Retinal pigment epithelial cell (primary cell): ENCODE data around the gene GALR1.

ENCODE experiments used
- DNase-seq: peaks from one replicate; pipeline ENCODE4 v3.0.0-alpha.2; 2010; ENCODE audit warnings: low read depth
- H3K4me3 ChIP-seq: 2 replicates; pipeline ENCODE4 v1.5.1; 2011; ENCODE audit warnings: mild to moderate bottlenecking, low read length, control low read depth, moderate library complexity
- TF ChIP-seq, protein P1 (sequence below): conservative IDR thresholded peaks from 2 replicates; pipeline ENCODE4 v1.5.1; 2011; ENCODE audit warnings: low read depth, low read length, control low read depth, inconsistent platforms

Gene GALR1

DNA sequence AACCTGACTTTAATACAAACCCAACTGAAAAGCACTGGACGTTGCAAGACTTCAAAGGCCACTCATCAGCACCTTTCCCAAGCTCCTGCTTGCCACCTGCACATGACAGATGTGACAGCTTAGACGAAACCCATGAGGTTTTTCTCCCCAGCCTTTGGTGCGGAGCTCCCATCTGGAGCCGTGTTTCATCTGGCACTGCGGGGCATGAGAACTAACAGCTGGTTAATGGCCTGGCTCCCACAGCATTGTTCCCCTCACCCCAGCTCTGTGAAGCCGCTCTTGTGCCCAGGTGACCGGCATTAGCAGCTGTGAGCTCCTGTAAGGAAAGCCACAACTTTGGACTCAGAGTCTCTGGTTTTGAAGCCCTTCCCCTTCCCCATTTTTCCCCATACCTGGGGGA is 50.9 kb downstream of the GALR1 start:
- no peak for DNase-seq
- TF ChIP-seq, protein P1, sequence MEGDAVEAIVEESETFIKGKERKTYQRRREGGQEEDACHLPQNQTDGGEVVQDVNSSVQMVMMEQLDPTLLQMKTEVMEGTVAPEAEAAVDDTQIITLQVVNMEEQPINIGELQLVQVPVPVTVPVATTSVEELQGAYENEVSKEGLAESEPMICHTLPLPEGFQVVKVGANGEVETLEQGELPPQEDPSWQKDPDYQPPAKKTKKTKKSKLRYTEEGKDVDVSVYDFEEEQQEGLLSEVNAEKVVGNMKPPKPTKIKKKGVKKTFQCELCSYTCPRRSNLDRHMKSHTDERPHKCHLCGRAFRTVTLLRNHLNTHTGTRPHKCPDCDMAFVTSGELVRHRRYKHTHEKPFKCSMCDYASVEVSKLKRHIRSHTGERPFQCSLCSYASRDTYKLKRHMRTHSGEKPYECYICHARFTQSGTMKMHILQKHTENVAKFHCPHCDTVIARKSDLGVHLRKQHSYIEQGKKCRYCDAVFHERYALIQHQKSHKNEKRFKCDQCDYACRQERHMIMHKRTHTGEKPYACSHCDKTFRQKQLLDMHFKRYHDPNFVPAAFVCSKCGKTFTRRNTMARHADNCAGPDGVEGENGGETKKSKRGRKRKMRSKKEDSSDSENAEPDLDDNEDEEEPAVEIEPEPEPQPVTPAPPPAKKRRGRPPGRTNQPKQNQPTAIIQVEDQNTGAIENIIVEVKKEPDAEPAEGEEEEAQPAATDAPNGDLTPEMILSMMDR = no peak
- no peak overlapping the region for H3K4me3 ChIP-seq

DNA sequence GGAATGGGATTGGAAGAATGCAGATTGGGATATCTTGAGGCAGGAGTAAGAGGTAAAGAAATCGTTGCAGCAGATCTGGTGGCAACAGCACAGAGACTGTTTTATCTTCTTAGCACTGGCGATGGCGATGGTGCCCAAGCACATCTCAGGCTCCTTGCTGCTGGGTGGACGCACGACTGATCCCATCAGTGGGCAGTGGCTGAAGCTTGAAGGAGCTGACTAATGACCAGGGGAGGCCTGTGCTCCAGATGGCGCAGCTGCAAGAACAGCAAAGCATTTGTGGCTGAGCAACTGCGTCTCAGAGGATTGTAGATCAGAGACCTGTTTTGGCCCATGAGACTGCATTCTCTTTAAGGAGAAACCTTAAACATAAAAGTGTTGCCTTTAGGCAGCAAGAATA is 54.6 kb downstream of the GALR1 start:
- no peak overlapping the region for H3K4me3 ChIP-seq
- no peak for DNase-seq
- TF ChIP-seq, protein P1 = no peak

DNA sequence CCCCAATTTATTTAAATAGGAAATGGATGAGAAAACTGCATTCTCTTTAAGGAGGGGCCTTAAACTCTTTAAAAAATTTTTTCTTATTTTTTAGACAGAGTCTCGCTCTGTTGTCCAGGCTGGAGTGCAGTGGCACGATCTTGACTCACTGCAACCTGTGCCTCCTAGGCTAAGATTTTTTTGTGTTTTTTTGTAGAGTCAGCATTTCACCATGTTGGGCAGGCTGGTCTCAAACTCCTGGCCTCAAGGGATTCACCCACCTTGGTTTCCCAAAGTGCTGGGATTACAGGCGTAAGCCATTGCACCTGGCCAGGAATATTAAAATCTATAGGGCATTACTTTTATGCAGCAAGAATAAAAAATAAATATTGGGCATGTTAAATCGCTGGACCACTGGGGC is 56.0 kb downstream of the GALR1 start:
- H3K4me3 ChIP-seq = no peak overlapping the region
- no peak for DNase-seq
- TF ChIP-seq, protein P1 = no peak

DNA sequence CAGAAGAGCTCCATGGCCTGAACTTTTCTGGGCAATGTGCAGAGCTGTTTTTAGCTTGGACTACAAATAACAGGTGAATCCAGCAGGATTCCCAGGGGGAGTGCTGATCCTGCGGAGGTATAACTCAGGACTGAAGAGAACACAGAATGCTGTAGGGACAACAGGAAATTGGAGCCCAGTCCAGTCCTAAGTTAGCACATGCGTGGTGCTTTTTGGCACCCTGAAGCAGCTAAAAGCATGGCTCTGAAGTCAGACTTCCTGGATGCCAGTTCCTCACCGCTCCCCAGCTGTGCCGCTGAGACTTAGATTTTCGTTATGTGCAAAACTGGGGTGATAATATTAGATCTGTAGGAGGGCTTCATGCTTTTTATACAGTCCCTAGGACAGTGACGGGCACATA is 58.6 kb downstream of the GALR1 start:
- TF ChIP-seq, protein P1 = no peak
- H3K4me3 ChIP-seq = no peak overlapping the region
- DNase-seq = no peak

DNA sequence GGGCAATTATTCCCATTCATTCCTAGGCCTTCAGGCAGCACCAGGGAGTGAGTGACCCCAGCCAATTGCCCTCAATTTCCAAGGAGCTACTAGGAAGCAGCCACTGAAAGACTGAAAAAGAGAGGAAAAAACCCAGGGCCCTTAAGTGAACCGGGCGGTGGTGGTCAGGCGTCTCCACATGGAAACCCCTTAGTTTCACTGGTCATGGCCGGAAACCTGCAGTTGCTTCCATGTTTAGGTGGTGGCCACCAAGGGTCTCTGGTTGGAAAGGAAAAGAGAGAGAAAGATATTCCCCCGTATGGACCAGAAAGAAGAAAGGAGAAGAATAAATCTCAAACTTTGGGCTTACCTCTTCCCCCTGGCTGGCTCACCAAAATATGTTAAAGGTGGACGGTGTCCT is 64.9 kb downstream of the GALR1 start:
- H3K4me3 ChIP-seq = no peak overlapping the region
- TF ChIP-seq, protein P1 = no peak

DNA sequence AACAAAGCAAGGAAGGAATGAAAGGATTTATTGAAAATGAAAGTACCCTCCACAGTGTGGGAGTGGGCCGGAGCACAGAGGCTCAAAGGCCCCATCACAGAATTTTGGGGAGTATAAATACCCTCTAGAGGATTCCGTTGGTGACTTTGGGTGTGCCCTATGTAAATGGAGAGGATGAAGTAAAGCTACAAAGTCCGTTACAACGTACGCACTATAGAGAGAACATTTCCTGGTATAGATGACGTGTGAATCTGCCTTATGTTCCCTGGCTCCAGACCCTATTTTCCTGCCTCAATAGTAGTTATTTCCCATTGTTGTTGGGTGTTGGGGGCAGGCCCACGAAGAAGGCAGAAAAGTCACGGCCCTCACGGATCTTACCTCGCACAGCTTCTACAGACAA is 65.3 kb downstream of the GALR1 start:
- no peak overlapping the region for H3K4me3 ChIP-seq
- DNase-seq = no peak
- TF ChIP-seq, protein P1 = no peak

More for the DNA sequence above, 64.9 kb downstream of the GALR1 start:
- no peak for DNase-seq

DNA sequence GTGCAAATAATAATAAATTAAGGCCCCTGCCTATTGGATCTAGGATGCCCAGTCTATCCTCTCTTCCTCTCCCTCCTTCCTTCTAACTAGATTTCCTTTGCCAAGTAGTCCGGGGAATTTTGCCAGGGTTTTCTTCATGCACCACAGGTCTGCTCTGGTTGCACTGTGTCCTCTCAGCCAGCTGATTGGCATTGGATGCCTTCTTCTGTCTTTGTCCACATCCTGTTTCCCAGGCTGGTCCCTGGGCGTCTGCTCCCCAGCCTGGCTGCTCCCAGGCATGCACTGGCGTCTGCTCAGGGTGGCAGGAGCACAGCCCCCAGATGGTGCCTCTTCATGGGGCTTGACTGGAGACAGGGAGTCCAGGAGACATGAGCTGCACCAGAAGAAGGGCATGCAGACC is 66.4 kb downstream of the GALR1 start:
- no peak for DNase-seq
- H3K4me3 ChIP-seq = no peak overlapping the region
- TF ChIP-seq, protein P1 = no peak
